HCT116 (cell line): ENCODE results near the gene CACNA2D3. TPM values are rescaled to one million over a fixed set of nuclear protein-coding genes. Genes with fewer than 3 reads are reported as not detected.

Experiments used
- ATAC-seq: fragments of 200-7000 bp; cut with Tn5 transposase; 2 replicates; pipeline ENCODE4 v1.9.1; 2020; ENCODE audit warnings: mild to moderate bottlenecking, moderate library complexity
- BruUV-seq: library from RNA; stranded (reverse); fragments of 400-500 nt; replicated peaks from 2 replicates; lab custom pipeline; 2021; lab: Mats Ljungman, UMichigan
- CTCF ChIA-PET: fragments of 300-600 bp; sonication (Branson Sonifier 250); formaldehyde crosslinking; loops from one replicate; lab custom pipeline; 2021; ENCODE audit warnings: antibody characterized with exemption; lab: Charles Lee
- POLR2A ChIA-PET: fragments of 300-600, 350-600 bp; sonication (Branson Sonifier 250); formaldehyde crosslinking; loops from one replicate; lab custom pipeline; 2021; ENCODE audit warnings: antibody characterized with exemption; lab: Charles Lee
- RAD21 ChIA-PET, 2 experiments: fragments of 300-600 bp; sonication (Branson Sonifier 250); formaldehyde crosslinking; loops; one replicate each; lab custom pipeline; 2023; ENCODE audit warnings: low total read pairs in 2 of 2; ENCODE audit not compliant: uncharacterized antibody in 2 of 2, unreplicated experiment in 2 of 2, low non-redundant PET in 1 of 2; lab: Charles Lee
- DNase-seq: peaks from one replicate; pipeline ENCODE4 v3.0.0-alpha.2; 2010; ENCODE audit warnings: low read depth, low spot score
- H2AFZ ChIP-seq: fragments of 200-600 bp; shearing (Covaris generic), sonication (generic); 2 replicates; pipeline ENCODE4 v1.6.1; 2017; ENCODE audit warnings: low read depth, mixed run types, mixed read lengths, antibody characterized with exemption, low read length; ENCODE audit not compliant: poor library complexity, severe bottlenecking
- H3K27ac ChIP-seq: 2 replicates; pipeline ENCODE4 v1.5.1; 2012; ENCODE audit warnings: low read depth, low read length
- H3K27me3 ChIP-seq: fragments of 200-600 bp; sonication (generic); 2 replicates; pipeline ENCODE4 v1.6.1; 2016; ENCODE audit warnings: mixed run types, low read length, mixed read lengths; ENCODE audit not compliant: insufficient read depth
- H3K36me3 ChIP-seq, 2 experiments: fragments of 200-500 bp in 1 of 2; fragments of 200-600 bp in 1 of 2; sonication (Bioruptor generic) in 1 of 2; sonication (generic) in 1 of 2; 2 replicates each; pipeline versions ENCODE4 v1.5.1 to v1.6.1; 2014 to 2016; ENCODE audit warnings: low read length in 2 of 2, inconsistent platforms in 1 of 2, mixed read lengths in 1 of 2, mixed run types in 1 of 2; ENCODE audit not compliant: insufficient read depth in 2 of 2, control insufficient read depth in 1 of 2
- H3K4me1 ChIP-seq, 2 experiments: fragments of 200-600 bp in 1 of 2; sonication (generic) in 1 of 2; 2 replicates each; pipeline versions ENCODE4 v1.5.1 to v1.6.1; 2012 to 2017; ENCODE audit warnings: low read length in 2 of 2, inconsistent platforms in 1 of 2, mild to moderate bottlenecking in 1 of 2, mixed read lengths in 1 of 2, mixed run types in 1 of 2, moderate library complexity in 1 of 2; ENCODE audit not compliant: insufficient read depth in 2 of 2, control insufficient read depth in 1 of 2
- H3K4me2 ChIP-seq: fragments of 200-600 bp; sonication (generic); 2 replicates; pipeline ENCODE4 v1.6.1; 2017; ENCODE audit warnings: mixed run types, low read length, mixed read lengths
- H3K4me3 ChIP-seq, 2 experiments: fragments of 200-600 bp in 1 of 2; sonication (generic) in 1 of 2; replicated peaks in 1 of 2; 2 replicates each; pipeline ENCODE4 v1.5.1; 2011 to 2016; ENCODE audit warnings: low read length in 2 of 2, control low read depth in 1 of 2, low read depth in 1 of 2, mild to moderate bottlenecking in 1 of 2, mixed read lengths in 1 of 2, mixed run types in 1 of 2
- H3K79me2 ChIP-seq: fragments of 200-600 bp; sonication (generic); 2 replicates; pipeline ENCODE4 v1.6.1; 2017; ENCODE audit warnings: mild to moderate bottlenecking, mixed run types, low read length, moderate library complexity, mixed read lengths; ENCODE audit not compliant: insufficient read depth
- H3K9ac ChIP-seq: fragments of 200-600 bp; sonication (generic); 2 replicates; pipeline ENCODE4 v1.6.1; 2016; ENCODE audit warnings: low read length, mixed read lengths
- H3K9me2 ChIP-seq: fragments of 200-600 bp; sonication (generic), shearing (Covaris generic); 2 replicates; pipeline ENCODE4 v1.6.1; 2017; ENCODE audit warnings: mixed run types, mild to moderate bottlenecking, moderate library complexity; ENCODE audit not compliant: insufficient read depth
- H3K9me3 ChIP-seq, 2 experiments: fragments of 200-500 bp in 1 of 2; fragments of 200-600 bp in 1 of 2; sonication (Bioruptor generic) in 1 of 2; sonication (generic) in 1 of 2; 2 replicates each; pipeline ENCODE4 v1.6.1; 2014 to 2017; ENCODE audit warnings: low read length in 2 of 2, mixed read lengths in 2 of 2, inconsistent platforms in 1 of 2, low read depth in 1 of 2, mild to moderate bottlenecking in 1 of 2, mixed run types in 1 of 2, moderate library complexity in 1 of 2; ENCODE audit not compliant: control insufficient read depth in 1 of 2, insufficient read depth in 1 of 2
- H4K20me1 ChIP-seq: fragments of 200-600 bp; sonication (generic), shearing (Covaris generic); 2 replicates; pipeline ENCODE4 v1.6.1; 2017; ENCODE audit warnings: mixed run types, mild to moderate bottlenecking, moderate library complexity; ENCODE audit not compliant: insufficient read depth
- CBX3 ChIP-seq: IDR thresholded peaks from 2 replicates; pipeline ENCODE4 v1.6.1; 2012; ENCODE audit warnings: low read depth
- CEBPB ChIP-seq: IDR thresholded peaks from 2 replicates; pipeline ENCODE4 v1.6.1; 2012; ENCODE audit warnings: low read depth
- EGR1 ChIP-seq: IDR thresholded peaks from 2 replicates; pipeline ENCODE4 v1.6.1; 2012; ENCODE audit warnings: low read depth
- ELF1 ChIP-seq: IDR thresholded peaks from 2 replicates; pipeline ENCODE4 v1.6.1; 2012; ENCODE audit warnings: low read depth, borderline replicate concordance
- EZH2 ChIP-seq: fragments of 200-600 bp; sonication (generic); IDR thresholded peaks from 2 replicates; pipeline ENCODE4 v1.6.1; 2017; ENCODE audit warnings: antibody characterized with exemption, mixed run types
- EZH2phosphoT487 ChIP-seq: fragments of 200-600 bp; IDR thresholded peaks from 2 replicates; pipeline ENCODE4 v1.6.1; 2018; ENCODE audit warnings: antibody characterized with exemption, borderline replicate concordance
- POLR2AphosphoS5 ChIP-seq: IDR thresholded peaks from 2 replicates; pipeline ENCODE4 v1.6.1; 2011; ENCODE audit warnings: mild to moderate bottlenecking, low read depth, low read length, moderate library complexity
- RAD21 ChIP-seq: IDR thresholded peaks from 2 replicates; pipeline ENCODE4 v1.6.1; 2012; ENCODE audit warnings: low read depth, mild to moderate bottlenecking
- SIN3A ChIP-seq: IDR thresholded peaks from 2 replicates; pipeline ENCODE4 v1.6.1; 2012; ENCODE audit warnings: low read depth
- SP1 ChIP-seq: IDR thresholded peaks from 2 replicates; pipeline ENCODE4 v1.6.1; 2012; ENCODE audit warnings: low read depth
- TCF7L2 ChIP-seq: IDR thresholded peaks from 2 replicates; pipeline ENCODE4 v1.7.0; 2011; ENCODE audit warnings: borderline replicate concordance, inconsistent platforms; ENCODE audit not compliant: insufficient read depth, insufficient read length; ENCODE audit errors: extremely low read depth
- ZFX ChIP-seq: fragments of 450-650 bp; IDR thresholded peaks from 2 replicates; pipeline ENCODE4 v1.6.1; 2017
- intact Hi-C: fragments of 100-400 bp; cut with micrococcal nuclease; formaldehyde crosslinking; loops from 2 replicates; pipeline ENCODE4 v1.10.0; 2022
- total RNA-seq: library from RNA; stranded (reverse); gene quantifications from one replicate; pipeline ENCODE4 v1.2.1, GENCODE V29; 2021; ENCODE audit not compliant: unreplicated experiment
- TF ChIP-seq, protein P1 (sequence below), 3 experiments: fragments of 200-600 bp in 1 of 3; sonication (generic) in 1 of 3; IDR thresholded peaks in 2 of 3; conservative IDR thresholded peaks in 1 of 3; 2 replicates each; pipeline ENCODE4 v1.5.1; 2012 to 2017; ENCODE audit warnings: low read depth in 2 of 3, low read length in 2 of 3, antibody characterized with exemption in 1 of 3, borderline replicate concordance in 1 of 3, control low read depth in 1 of 3, mild to moderate bottlenecking in 1 of 3, mixed read lengths in 1 of 3, mixed run types in 1 of 3, moderate library complexity in 1 of 3; ENCODE audit not compliant: insufficient read depth in 1 of 3
- TF ChIP-seq, protein P2 (sequence below): IDR thresholded peaks from 2 replicates; pipeline ENCODE4 v1.6.1; 2012; ENCODE audit warnings: low read depth

CACNA2D3 gene
- total RNA-seq, 1 experiment from 2014 or later: 0.20 TPM

DNA sequence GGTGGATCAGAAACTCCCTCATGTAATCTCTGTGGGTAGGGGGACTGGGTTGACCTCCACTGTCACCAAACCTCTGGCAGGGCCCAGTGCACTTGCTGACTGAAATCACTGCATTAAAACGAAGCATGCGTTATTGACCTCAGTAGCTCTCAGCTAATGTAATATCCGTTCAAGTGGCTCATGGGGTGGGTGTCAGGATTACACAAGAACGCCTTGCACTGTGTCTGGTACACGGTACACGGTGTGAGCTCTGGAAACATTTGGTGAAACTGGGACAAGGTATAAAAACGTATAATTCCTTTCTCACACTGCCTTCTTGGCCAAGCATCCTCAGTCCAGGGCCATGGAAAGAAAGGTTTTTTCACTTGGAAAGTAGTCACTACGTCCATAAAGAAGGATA is 793.6 kb downstream of the CACNA2D3 start:
- RAD21 ChIA-PET: no interaction called here
- no peaks in the 10 kb centered on the region for H3K4me1 ChIP-seq
- H3K4me3 ChIP-seq: no peak overlapping the region
- POLR2A ChIA-PET: no interaction called here
- DNase-seq (no peak), ATAC-seq (no peak)
- no peak overlapping the region for H2AFZ ChIP-seq
- H4K20me1 ChIP-seq: no peaks in the 10 kb centered on the region
- intact Hi-C loops: no loop called here
- H3K4me2 ChIP-seq: no peak overlapping the region
- H3K9ac ChIP-seq: no peak overlapping the region
- no peaks in the 10 kb centered on the region for H3K27me3 ChIP-seq
- H3K79me2 ChIP-seq: no peaks in the 10 kb centered on the region
- BruUV-seq: no TSS peak
- TF ChIP-seq CBX3 (no peak), SIN3A (no peak), POLR2AphosphoS5 (no peak), SP1 (no peak), RAD21 (no peak), CEBPB (no peak), ELF1 (no peak), TCF7L2 (no peak), EZH2 (no peak)
- TF ChIP-seq, protein P1, sequence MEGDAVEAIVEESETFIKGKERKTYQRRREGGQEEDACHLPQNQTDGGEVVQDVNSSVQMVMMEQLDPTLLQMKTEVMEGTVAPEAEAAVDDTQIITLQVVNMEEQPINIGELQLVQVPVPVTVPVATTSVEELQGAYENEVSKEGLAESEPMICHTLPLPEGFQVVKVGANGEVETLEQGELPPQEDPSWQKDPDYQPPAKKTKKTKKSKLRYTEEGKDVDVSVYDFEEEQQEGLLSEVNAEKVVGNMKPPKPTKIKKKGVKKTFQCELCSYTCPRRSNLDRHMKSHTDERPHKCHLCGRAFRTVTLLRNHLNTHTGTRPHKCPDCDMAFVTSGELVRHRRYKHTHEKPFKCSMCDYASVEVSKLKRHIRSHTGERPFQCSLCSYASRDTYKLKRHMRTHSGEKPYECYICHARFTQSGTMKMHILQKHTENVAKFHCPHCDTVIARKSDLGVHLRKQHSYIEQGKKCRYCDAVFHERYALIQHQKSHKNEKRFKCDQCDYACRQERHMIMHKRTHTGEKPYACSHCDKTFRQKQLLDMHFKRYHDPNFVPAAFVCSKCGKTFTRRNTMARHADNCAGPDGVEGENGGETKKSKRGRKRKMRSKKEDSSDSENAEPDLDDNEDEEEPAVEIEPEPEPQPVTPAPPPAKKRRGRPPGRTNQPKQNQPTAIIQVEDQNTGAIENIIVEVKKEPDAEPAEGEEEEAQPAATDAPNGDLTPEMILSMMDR (IDR thresholded peaks at IDR 0.05 in 2 of 3, conservative IDR thresholded peaks at IDR 0.05 in 1 of 3; ENCODE audit: borderline replicate concordance in 1 of 3, insufficient read depth in 1 of 3, low read depth in 2 of 3, low read length in 2 of 3): no peak
- no peak overlapping the region for H3K27ac ChIP-seq
- no peaks in the 10 kb centered on the region for H3K36me3 ChIP-seq
- H3K9me3 ChIP-seq: peaks cover 0 to 9% of the 10 kb centered on the region in 2 experiments; a peak in 1 of 4 replicates
- H3K9me2 ChIP-seq: no peaks in the 10 kb centered on the region
- CTCF ChIA-PET: no interaction called here

DNA sequence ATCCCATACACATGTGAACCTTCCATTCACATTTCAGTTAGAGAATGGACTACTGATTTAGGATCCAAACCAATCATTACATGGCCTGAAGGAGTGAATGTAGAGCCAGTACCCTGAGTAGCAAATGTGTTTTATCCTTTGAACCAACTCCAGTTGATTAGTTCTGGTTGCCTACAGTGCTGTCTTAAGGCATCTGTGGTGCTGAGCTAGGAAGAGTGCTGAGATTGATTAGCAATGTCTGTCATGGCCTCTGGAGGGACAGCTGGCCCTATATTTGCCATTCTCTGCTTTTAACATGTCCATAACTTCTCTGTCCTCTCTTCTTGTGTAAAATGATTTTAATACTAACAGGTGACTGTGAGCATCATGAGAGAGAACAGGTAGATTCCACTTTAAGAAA is 794.4 kb downstream of the CACNA2D3 start:
- Histone ChIP-seq H3K4me2 (no peak overlapping the region), H3K9me2 (no peaks in the 10 kb centered on the region), H3K36me3 (no peaks in the 10 kb centered on the region), H4K20me1 (no peaks in the 10 kb centered on the region), H2AFZ (no peak overlapping the region), H3K4me3 (no peak overlapping the region), H3K27me3 (no peaks in the 10 kb centered on the region), H3K79me2 (no peaks in the 10 kb centered on the region), H3K9ac (no peak overlapping the region), H3K9me3 (peaks cover 0 to 9% of the 10 kb centered on the region in 2 experiments; a peak in 1 of 4 replicates), H3K27ac (no peak overlapping the region), H3K4me1 (no peaks in the 10 kb centered on the region)
- POLR2A ChIA-PET: no interaction called here
- no peak for ATAC-seq
- intact Hi-C loops: no loop called here
- no TSS peak for BruUV-seq
- no peak for DNase-seq
- CTCF ChIA-PET: no interaction called here
- RAD21 ChIA-PET: no interaction called here
- TF ChIP-seq, protein P1 (IDR thresholded peaks at IDR 0.05 in 2 of 3, conservative IDR thresholded peaks at IDR 0.05 in 1 of 3; ENCODE audit: borderline replicate concordance in 1 of 3, insufficient read depth in 1 of 3, low read depth in 2 of 3, low read length in 2 of 3): no peak
- TF ChIP-seq, protein P2, sequence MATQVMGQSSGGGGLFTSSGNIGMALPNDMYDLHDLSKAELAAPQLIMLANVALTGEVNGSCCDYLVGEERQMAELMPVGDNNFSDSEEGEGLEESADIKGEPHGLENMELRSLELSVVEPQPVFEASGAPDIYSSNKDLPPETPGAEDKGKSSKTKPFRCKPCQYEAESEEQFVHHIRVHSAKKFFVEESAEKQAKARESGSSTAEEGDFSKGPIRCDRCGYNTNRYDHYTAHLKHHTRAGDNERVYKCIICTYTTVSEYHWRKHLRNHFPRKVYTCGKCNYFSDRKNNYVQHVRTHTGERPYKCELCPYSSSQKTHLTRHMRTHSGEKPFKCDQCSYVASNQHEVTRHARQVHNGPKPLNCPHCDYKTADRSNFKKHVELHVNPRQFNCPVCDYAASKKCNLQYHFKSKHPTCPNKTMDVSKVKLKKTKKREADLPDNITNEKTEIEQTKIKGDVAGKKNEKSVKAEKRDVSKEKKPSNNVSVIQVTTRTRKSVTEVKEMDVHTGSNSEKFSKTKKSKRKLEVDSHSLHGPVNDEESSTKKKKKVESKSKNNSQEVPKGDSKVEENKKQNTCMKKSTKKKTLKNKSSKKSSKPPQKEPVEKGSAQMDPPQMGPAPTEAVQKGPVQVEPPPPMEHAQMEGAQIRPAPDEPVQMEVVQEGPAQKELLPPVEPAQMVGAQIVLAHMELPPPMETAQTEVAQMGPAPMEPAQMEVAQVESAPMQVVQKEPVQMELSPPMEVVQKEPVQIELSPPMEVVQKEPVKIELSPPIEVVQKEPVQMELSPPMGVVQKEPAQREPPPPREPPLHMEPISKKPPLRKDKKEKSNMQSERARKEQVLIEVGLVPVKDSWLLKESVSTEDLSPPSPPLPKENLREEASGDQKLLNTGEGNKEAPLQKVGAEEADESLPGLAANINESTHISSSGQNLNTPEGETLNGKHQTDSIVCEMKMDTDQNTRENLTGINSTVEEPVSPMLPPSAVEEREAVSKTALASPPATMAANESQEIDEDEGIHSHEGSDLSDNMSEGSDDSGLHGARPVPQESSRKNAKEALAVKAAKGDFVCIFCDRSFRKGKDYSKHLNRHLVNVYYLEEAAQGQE: no peak
- TF ChIP-seq EGR1: no peak
- TF ChIP-seq ZFX: no peak
- no peak for TF ChIP-seq SP1
- TF ChIP-seq EZH2phosphoT487: no peak
- no peak for TF ChIP-seq TCF7L2
